Measurements from ENCODE around the gene SPOCK3.
"Not testable (repeated sequence)": the region's sequence is repeated elsewhere in the genome, so short reads cannot be mapped to it uniquely, and the experiment has no call there.

The SPOCK3 gene

DNA sequence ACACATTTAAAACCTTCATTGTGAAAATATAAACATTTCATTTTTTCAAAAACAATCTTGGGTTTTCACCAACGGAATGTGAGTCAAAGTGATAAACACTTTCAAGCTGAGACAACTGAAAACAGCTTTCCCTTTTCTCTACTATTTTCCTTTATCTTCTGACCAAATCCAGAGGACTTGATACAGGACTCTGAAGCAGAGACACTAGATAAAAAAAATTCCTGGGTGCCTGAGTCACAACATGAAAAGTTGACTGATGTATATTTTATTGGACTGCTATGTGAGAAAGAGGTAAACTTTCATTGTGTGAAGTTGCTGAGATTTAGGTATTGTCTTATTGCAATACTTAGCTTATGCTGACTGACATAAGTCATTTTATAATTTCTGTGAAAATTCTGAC, 411.2 kb downstream of the SPOCK3 start:
- DNase-seq (ENCODE audit: low read depth) = no peak

DNA sequence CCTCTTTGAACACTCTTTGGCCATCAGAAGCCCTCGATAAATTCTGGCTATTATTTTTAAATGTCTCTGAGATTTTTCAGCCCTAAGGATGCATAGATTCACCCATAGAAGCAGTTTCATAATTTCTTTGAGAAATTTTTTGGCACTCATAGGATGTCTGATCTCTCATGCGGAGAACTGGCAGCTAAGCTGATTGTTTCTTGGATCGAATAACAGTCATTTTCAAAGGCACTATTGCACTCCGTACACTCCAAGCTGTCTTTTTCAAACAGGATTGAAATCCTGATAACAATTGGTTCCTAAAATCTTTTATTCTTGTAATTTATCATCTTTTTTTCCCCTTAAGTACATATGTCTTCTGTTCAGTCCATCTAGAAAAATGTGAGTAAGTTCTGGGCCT, 411.9 kb downstream of the SPOCK3 start:
- DNase-seq (ENCODE audit: low read depth) = no peak

DNA sequence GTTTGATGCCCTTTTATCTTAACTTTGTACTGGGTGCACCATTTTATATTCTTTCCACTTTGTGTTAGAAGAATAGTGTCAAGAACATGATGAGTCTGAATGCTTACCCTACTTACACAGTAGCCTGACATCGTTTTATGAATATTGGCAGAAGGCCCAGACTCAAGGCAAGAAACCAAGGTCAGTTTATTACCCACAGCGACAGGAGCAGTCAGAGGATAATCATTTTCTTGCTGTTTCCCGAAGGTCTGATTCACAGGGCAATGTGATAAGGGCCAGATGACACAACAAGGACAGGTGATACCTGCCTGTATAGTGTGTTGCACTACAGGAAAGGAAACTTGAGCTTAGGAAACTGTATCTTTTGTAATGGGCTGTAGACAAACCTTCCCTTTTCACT, 417.4 kb downstream of the SPOCK3 start:
- DNase-seq (ENCODE audit: low read depth) = no peak

DNA sequence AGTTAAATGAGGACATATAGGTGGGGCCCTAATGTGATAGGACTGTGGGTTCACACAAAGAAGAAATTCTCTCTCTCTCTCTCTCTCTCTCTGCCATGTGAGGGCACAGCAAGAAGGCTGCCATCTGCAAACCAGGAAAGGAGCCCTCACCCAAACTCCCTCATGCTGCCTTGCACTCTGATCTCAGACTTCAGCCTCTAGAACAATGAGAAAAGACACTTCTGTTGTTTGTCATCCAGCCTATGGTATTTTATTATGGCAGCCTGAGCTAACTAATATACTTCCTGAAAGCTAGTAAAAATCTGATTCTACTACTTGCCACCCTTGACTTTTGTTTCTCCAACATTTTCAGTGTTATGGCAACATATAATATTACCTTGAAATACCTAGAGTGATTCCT, 425.9 kb downstream of the SPOCK3 start:
- DNase-seq (ENCODE audit: low read depth) = no peak

DNA sequence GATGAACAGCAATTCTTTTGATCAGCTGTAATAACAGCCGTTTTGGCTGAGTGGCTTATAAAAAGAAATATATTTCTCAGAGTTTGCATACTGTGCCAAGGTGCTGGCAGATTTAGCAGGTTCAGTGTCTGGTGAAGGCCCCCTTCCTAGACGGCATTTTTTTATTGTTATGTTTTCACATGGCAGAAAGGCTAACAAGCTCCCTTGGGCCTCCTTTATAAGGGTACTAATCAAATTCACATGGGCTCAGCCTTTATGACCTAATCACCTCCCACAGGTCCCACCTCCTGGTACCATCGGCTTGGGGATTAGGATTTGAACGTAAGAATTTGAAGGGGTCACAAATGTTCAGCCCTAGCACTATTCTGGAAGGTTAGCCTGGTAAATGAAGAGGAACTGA, 431.9 kb downstream of the SPOCK3 start:
- no peak for DNase-seq (ENCODE audit: low read depth)

DNA sequence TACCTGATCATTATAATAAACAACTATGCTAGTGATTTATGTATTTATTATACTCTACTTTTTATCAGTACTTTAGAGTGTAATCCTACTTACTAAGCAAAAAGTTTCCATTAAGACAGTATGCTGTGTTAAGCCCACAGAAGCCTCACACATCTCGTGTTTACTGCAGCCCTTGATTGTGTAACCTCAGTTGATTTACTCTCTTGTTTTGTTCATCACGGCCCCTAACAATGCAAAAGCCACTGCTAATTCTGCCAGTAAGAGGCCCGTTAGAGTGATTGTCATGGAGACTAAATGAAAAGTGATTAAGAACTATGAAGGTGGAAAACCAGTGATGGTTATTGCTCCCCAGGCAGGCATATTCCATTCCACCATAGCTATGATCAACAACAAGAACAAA, 436.2 kb downstream of the SPOCK3 start:
- DNase-seq (ENCODE audit: low read depth) = no peak

DNA sequence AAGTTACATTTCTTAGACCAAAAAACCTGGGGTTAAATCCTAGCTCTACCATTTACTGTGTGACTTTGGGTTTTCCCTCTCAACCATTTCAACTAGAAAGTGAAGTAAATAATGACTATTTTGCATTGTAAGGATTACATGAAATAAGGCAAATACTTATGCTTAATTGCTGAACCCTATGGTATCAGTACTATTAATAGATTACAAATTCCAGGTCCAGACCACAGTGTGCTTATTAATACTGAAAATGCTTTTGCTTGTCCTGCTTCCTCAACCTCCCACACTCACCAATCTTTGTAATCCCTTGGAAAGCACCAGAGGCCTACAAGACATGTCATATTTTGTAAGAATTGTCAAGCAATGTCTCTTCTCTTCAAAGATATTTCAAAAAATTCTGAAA, 456.5 kb downstream of the SPOCK3 start:
- no peak for DNase-seq (ENCODE audit: low read depth)

DNA sequence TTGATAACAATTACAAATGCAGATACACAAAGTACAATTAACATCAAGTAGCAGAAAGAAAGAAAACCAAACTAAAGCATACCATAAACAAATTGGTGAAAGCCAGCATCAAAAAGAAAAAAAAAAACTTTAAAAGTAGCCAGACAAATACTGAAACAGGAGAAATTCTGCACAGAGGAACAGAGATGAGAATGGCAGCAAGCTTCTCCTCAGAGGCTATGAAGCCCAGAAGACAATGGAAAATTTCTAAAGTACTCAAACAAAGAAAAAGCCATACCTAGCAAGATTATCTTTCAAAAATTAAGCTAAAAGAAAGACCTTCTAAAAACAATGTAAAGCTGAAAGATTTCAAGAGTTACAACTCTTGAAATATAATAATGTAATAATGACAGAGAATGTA, 471.3 kb downstream of the SPOCK3 start:
- DNase-seq (ENCODE audit: low read depth) = no peak

DNA sequence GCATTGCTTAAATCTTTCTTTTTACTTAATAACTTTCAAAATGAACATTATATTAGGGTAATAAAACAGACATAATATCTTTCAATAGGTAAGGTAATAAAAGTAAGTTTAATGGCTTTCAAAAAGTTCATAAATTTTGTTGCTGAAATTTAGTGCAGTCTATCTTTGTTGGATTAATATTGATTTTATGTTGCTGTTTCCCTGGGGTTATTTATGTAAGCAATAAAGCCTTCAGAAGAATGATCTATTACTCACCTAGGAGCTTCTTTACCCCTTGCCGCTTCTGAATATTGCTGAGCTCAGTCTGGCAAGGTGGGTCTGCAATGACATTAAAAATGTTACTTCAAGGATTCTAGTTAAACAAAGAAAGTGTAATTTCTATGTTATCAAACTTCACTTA, 492.6 kb downstream of the SPOCK3 start:
- DNase-seq (ENCODE audit: low read depth) = no peak

DNA sequence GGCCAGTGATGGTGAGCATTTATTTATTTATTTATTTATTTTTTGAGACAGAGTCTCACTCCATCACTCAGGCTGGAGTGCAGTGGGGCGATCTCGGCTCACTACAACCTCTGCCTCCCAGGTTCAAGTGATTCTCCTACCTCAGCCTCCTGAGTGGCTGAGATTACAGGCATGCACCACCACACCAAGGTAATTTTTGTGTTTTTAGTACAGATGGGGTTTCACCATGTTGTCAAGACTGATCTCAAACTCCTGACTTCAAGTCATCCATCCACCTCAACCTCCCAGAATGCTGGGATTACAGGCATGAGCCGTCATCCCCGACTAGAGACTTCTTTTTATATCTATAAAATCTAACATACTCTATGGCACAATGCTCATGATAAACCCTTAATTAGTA, 495.1 kb downstream of the SPOCK3 start:
- DNase-seq (ENCODE audit: low read depth) = not testable (repeated sequence)

DNA sequence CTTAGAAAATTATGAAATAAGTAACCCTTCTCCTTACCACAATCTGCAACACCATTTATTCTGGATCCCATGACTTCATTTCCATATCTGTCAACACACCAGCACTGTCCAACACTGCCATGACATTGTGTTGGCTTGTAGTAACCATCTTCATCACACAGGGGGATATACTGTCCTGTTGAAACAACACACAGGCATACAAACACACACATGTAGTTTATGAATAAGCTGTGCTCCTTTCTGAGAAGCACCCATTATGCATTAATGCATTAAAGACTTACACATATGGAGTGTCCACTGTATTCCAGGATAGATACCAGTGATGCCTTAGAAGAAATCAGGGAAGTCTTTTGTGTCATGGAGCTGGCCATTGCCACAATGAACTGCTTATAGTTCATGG, 496.9 kb downstream of the SPOCK3 start:
- no peak for DNase-seq (ENCODE audit: low read depth)

DNA sequence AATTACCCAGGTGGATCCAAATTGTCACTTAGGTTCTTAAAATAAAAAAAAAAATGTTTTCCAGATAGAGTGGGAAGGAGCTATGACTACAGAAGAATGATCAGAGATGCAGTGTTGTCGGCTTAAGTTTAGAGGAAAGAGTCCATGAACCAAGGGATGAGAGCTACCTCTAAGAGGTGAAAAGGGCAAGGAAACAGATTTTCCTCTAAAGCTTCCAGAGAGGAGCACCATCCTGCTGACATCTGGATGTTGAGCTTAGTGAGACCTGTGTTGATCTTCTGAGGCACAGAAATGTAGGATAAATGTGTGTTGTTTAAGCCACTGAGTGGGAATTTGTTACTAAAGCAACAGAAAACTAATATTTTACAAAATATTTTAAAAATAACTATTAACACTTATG, 498.7 kb downstream of the SPOCK3 start:
- DNase-seq (ENCODE audit: low read depth) = no peak

DNA sequence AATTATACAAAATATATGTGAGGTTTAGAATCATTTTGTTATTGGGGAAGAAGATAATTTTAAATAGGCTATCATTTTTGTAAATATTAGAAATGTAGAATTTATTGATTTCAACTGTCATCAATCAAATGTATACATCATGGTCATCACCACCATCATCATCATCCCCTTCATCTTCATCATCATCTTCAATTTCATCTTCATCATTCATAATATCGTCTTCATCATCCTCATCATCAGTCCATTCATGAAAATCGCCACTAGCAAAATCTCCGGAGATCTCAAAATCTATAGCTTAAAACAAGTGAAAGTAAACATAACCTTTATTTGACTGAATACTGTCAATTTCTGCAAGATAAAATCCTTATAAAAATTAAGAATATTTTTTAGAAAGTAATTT, 499.5 kb downstream of the SPOCK3 start:
- no peak for DNase-seq (ENCODE audit: low read depth)

DNA sequence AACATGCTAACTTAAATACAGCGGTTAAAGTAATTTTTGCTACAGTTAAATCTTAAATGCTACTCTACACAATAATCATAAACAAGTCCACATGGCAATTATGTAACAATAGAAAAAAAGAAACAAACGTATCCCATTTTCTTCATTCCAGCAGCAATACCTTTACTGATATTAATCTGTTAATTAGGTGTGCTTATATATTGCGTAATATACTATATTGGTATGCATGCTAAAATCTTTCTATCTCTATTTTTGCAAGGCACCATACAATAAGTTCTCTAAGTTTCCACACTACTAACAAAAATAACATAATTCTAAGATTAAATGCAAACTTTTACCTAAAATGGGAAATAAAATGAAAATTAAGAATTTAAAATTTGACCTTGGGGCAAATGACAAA, 500.6 kb downstream of the SPOCK3 start:
- no peak for DNase-seq (ENCODE audit: low read depth)

DNA sequence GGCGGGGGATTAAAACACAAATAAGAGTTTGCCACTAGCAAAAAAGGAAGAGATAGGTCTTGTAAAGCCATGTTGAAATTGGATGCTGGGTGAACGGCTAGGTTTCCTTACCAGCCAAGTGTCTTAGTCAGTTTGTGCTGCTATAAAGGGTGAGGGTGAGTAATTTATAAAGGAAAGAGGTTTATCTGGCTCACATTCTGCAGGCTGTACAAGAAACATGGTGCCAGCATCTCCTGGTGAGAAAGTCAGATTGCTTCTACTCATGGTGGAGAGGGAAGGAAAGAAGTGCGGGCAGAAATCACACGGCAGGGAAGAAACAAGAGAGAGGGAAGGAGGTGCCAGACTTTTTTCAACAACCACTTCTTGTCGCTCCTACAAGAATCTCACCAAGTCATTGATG, 507.5 kb downstream of the SPOCK3 start:
- no peak for DNase-seq (ENCODE audit: low read depth)

DNA sequence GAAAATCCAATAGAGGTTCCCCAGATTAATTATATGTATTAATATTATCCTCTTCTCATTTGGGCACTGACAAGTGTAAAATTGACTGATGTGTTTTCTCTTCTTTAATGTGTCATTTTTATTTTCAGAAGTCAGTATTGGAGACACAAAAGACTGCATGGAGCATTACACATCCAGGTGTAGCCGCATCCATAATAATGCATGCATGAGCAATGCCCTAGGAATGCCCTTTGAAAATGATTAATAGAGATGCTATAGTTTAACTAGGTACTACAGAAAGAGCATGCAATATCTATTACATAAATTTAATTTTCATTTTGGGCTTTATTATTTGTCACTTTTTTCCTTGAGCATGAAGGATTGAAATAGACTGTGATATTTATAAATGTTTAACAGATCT, 509.9 kb downstream of the SPOCK3 start:
- DNase-seq (ENCODE audit: low read depth) = no peak

DNA sequence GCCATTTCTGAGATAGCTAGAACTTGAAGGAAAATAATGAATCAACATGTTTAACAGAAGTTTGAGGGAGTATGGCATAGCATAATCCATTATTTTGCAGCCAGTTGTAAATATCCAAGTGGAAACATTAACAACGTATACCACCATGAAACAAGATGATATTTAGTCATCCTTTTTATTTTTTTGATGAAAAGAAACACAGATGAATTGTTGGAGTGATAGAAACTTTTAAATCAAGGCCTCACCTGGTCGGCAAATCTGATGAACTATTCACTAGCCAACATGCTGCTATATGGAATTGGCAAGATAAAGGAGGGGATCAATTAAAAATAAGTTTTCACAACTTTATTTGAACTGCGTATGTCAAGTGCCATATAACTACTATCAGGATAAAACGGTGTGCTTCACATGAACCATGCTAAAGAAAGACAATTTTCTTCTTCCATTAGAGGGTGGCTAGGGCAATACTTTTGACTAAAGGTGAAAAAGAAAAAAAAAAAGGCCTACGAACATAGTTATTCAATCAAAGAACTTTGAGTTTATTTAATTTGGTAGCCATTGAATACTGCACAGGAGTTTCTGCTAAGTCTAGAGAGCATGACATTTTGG, 510.7 kb downstream of the SPOCK3 start:
- no peak for DNase-seq (ENCODE audit: low read depth)

DNA sequence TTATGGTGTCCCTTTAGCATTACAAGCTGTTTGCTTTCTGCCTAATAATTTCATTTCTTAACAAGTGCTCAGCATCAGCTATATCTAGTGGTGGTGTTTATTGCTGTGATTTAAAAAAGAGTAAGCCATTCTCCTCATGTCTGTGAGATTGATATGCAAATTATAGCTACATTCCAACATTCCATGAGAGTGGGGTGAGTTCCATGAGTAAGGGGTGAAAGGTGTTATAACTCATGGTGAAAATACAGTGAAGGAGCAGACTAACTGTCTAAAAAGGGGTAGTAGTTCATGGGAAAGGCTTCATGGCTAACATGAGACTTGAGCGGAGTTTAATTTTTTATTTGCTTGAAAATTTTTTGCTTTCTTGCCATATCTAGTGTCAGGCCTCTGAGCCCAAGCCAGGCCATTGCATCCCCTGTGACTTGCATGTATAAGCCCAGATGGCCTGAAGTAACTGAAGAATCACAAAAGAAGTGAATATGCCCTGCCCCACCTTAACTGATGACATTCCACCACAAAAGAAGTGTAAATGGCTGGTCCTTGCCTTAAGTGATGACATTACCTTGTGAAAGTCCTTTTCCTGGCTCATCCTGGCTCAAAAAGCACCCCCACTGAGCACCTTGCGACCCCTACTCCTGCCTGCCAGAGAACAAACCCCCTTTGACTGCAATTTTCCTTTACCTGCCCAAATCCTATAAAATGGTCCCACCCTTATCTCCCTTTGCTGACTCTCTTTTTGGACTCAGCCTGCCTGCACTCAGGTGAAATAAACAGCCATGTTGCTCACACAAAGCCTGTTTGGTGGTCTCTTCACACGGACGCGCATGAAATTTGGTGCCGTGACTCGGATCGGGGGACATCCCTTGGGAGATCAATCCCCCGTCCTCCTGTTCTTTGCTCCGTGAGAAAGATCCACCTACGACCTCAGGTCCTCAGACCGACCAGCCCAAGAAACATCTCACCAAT, 518.3 kb downstream of the SPOCK3 start:
- not testable (repeated sequence) for DNase-seq (ENCODE audit: low read depth)

DNA sequence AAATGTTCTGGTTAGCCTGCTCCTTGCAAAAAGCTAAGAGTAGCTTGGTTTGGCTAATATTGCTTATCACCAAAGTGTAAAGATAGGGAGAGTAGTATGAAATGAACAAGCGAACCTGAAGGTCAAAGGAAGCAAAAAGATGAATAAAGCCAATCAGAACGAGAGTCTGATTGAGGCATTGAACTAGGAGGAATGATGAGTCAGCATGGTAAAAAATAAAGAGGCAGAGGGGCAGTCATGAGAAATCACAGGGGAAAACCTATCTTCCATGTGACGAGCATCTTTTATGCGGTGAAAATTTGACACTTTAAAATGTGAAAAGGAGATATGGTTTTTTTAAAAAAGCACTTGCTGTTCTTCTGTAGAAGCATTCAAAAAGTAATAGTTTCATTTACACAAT, 533.7 kb downstream of the SPOCK3 start:
- no peak for DNase-seq (ENCODE audit: low read depth)

DNA sequence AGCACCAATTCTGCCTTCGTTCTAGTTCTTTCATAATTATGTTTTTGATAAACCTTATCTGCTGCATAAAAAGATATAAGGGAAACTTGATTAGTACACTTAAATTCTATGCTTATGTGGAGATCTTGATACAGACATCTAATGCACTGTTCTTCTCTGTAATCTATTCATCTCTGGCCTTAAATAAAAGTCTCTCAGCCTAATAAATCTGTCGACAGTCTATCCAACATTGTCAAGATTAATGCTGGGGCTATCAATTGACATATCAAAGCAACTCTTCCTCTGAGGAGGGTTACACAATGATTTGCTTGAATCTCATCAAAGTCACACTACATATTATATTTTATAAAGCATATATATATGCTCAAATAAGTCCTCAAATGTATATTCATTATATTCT, 545.5 kb downstream of the SPOCK3 start:
- DNase-seq (ENCODE audit: low read depth) = no peak

DNA sequence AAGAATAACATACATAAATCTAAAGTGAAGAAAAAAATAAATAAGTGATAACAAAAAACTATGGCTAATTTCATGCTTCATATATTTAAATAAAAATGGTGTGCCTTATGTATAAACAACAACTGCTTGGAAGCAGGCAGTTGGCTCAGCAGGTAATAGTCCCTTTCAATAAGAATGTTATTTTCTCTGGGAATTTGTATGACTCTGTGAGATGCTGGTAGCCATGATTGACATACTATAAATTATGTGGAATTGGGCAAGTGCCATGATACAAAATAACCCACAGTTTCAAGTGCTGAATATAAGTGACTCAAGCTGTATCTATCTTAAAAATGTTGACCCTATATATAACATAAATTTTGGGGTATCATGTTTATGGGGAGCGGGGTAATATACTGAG, 546.5 kb downstream of the SPOCK3 start:
- DNase-seq (ENCODE audit: low read depth) = no peak

All from fibroblast of gingiva (primary cell).